Neuronal stem cell (in vitro differentiated cells): Measurements from ENCODE around the gene DENND1C.

Experiments used
- DNase-seq: peaks from one replicate; pipeline ENCODE4 v3.0.0-alpha.2; 2013; ENCODE audit warnings: low spot score
- H2AFZ ChIP-seq: one replicate; pipeline ENCODE4 v1.6.1; 2013; ENCODE audit warnings: mild to moderate bottlenecking, low read length, inconsistent platforms
- H2AK5ac ChIP-seq: 2 replicates; pipeline ENCODE4 v1.6.1; 2013; ENCODE audit warnings: low read depth, mild to moderate bottlenecking, inconsistent platforms, low read length, moderate library complexity, mixed read lengths
- H2BK120ac ChIP-seq: 2 replicates; pipeline ENCODE4 v1.6.1; 2013; ENCODE audit warnings: low read depth, mild to moderate bottlenecking, inconsistent platforms, low read length, moderate library complexity, mixed read lengths
- H2BK12ac ChIP-seq: one replicate; pipeline ENCODE4 v1.6.1; 2013; ENCODE audit warnings: low read length, inconsistent platforms
- H2BK15ac ChIP-seq: 2 replicates; pipeline ENCODE4 v1.6.1; 2013; ENCODE audit warnings: mild to moderate bottlenecking, low read length, inconsistent platforms, mixed read lengths
- H2BK5ac ChIP-seq: one replicate; pipeline ENCODE4 v1.6.1; 2013; ENCODE audit warnings: inconsistent platforms, mild to moderate bottlenecking, low read length, moderate library complexity
- H3K14ac ChIP-seq: one replicate; pipeline ENCODE4 v1.6.1; 2013; ENCODE audit warnings: low read length, inconsistent platforms
- H3K18ac ChIP-seq: 2 replicates; pipeline ENCODE4 v1.6.1; 2013; ENCODE audit warnings: low read length, inconsistent platforms
- H3K23ac ChIP-seq: 2 replicates; pipeline ENCODE4 v1.6.1; 2013; ENCODE audit warnings: low read depth, mild to moderate bottlenecking, mixed read lengths, low read length, inconsistent platforms; ENCODE audit not compliant: poor library complexity
- H3K27ac ChIP-seq: replicated peaks from 3 replicates; pipeline ENCODE4 v1.5.1; 2013; ENCODE audit warnings: low read length, inconsistent platforms
- H3K27me3 ChIP-seq, 3 experiments: 2 replicates each; pipeline ENCODE4 v1.6.1; 2013; ENCODE audit warnings: low read length in 3 of 3, mild to moderate bottlenecking in 2 of 3, inconsistent platforms in 1 of 3, low read depth in 1 of 3, mixed read lengths in 1 of 3, moderate library complexity in 1 of 3; ENCODE audit not compliant: control insufficient read depth in 3 of 3, insufficient read depth in 3 of 3
- H3K36me3 ChIP-seq, 2 donors: replicated peaks in 1 of 2; 2 replicates each; pipeline ENCODE4 v1.6.1; 2013; ENCODE audit warnings: low read length in 2 of 2; ENCODE audit not compliant: control insufficient read depth in 2 of 2, insufficient read depth in 2 of 2
- H3K4ac ChIP-seq: 2 replicates; pipeline ENCODE4 v1.6.1; 2013; ENCODE audit warnings: inconsistent platforms, mild to moderate bottlenecking, low read length, moderate library complexity
- H3K4me1 ChIP-seq, 2 donors: 1 replicate in 1 of 2; 2 replicates in 1 of 2; pipeline ENCODE4 v1.6.1; 2013; ENCODE audit warnings: low read length in 2 of 2, low read depth in 1 of 2; ENCODE audit not compliant: control insufficient read depth in 2 of 2, insufficient read depth in 1 of 2
- H3K4me2 ChIP-seq: one replicate; pipeline ENCODE4 v1.6.1; 2013; ENCODE audit warnings: mild to moderate bottlenecking, low read length, inconsistent platforms; ENCODE audit not compliant: insufficient read depth, poor library complexity, severe bottlenecking
- H3K4me3 ChIP-seq, 2 donors: 2 replicates each; pipeline ENCODE4 v1.5.1; 2013; ENCODE audit warnings: low read length in 2 of 2, mild to moderate bottlenecking in 2 of 2, inconsistent platforms in 1 of 2, moderate library complexity in 1 of 2
- H3K79me1 ChIP-seq: one replicate; pipeline ENCODE4 v1.6.1; 2013; ENCODE audit warnings: low read depth, mild to moderate bottlenecking, inconsistent platforms, low read length, moderate library complexity
- H3K9ac ChIP-seq: one replicate; pipeline ENCODE4 v1.6.1; 2013; ENCODE audit warnings: mild to moderate bottlenecking, low read depth, low read length, inconsistent platforms; ENCODE audit not compliant: poor library complexity
- H3K9me3 ChIP-seq, 2 donors: replicated peaks in 1 of 2; 2 replicates each; pipeline versions ENCODE3 to v1.6.1; 2013; ENCODE audit warnings: low read length in 2 of 2, mild to moderate bottlenecking in 2 of 2, inconsistent platforms in 1 of 2, low read depth in 1 of 2, mixed read lengths in 1 of 2, moderate library complexity in 1 of 2; ENCODE audit not compliant: control insufficient read depth in 2 of 2, insufficient read depth in 1 of 2
- H4K8ac ChIP-seq: one replicate; pipeline ENCODE4 v1.6.1; 2013; ENCODE audit warnings: low read depth, mild to moderate bottlenecking, inconsistent platforms, low read length, moderate library complexity
- H4K91ac ChIP-seq: one replicate; pipeline ENCODE4 v1.6.1; 2013; ENCODE audit warnings: low read length, low read depth, mild to moderate bottlenecking, inconsistent platforms; ENCODE audit not compliant: poor library complexity
- WGBS, 2 donors: extraction: QIAGEN DNeasy Blood & Tissue Kit; methylation state at CpG; one replicate each; pipeline ENCODE4 v1.1.7; 2013; ENCODE audit warnings: missing lambda C conversion rate in 2 of 2, mixed read lengths in 1 of 2; ENCODE audit not compliant: insufficient read length in 2 of 2, insufficient replicate concordance in 1 of 2; ENCODE audit errors: extremely low coverage in 2 of 2; 5-methylcytosine and 5-hydroxymethylcytosine counted together

The DENND1C gene

GRCh38 chr19:6479836-6480398 is 1.7 kb downstream of the DENND1C start:
- Histone ChIP-seq H2AK5ac (no peak overlapping the region), H3K79me1 (peaks cover 2% of the 10 kb centered on the region), H3K27me3 (peaks cover 3 to 45% (median 18%) of the 10 kb centered on the region in 3 experiments), H3K4me3 (peak overlapping the region in 1 of 2 donors; percentile 8), H2AFZ (no peak overlapping the region), H3K23ac (peak overlapping the region; percentile 12), H4K8ac (no peak overlapping the region), H3K14ac (no peak overlapping the region), H2BK12ac (peak overlapping the region; percentile 63), H3K18ac (peak overlapping the region; percentile 35), H3K4ac (no peak overlapping the region), H4K91ac (no peak overlapping the region), H3K4me2 (no peak overlapping the region), H3K9me3 (peaks cover 0 to 5% of the 10 kb centered on the region in 2 donors), H2BK5ac (no peak overlapping the region), H3K9ac (no peak overlapping the region), H3K27ac (no peak overlapping the region), H3K4me1 (peaks cover 6 to 14% of the 10 kb centered on the region in 2 donors), H3K36me3 (no peaks in the 10 kb centered on the region), H2BK120ac (no peak overlapping the region), H2BK15ac (no peak overlapping the region)
- WGBS, 2 donors, result no CpG with 5 or more reads among the region's 7 CpGs
- DNase-seq, result no peak

GRCh38 chr19:6478815-6479214 is 2.8 kb downstream of the DENND1C start:
- peaks cover 3 to 52% (median 18%) of the 10 kb centered on the region in 3 experiments for H3K27me3 ChIP-seq
- no peak overlapping the region for H2BK5ac ChIP-seq
- H3K9ac ChIP-seq, result no peak overlapping the region
- H2BK12ac ChIP-seq, result no peak overlapping the region
- peaks cover 2% of the 10 kb centered on the region for H3K79me1 ChIP-seq
- H2AK5ac ChIP-seq, result peak overlapping the region; percentile 81
- H3K4me1 ChIP-seq, result peaks cover 6 to 14% of the 10 kb centered on the region in 2 donors
- no peak overlapping the region for H3K18ac ChIP-seq
- WGBS, 2 donors, result no CpG with 5 or more reads among the region's 13 CpGs
- H3K36me3 ChIP-seq, result no peaks in the 10 kb centered on the region
- H3K14ac ChIP-seq, result peak overlapping the region; percentile 71
- H4K8ac ChIP-seq, result no peak overlapping the region
- no peak overlapping the region for H4K91ac ChIP-seq
- no peak for DNase-seq
- H2BK120ac ChIP-seq, result no peak overlapping the region
- no peak overlapping the region for H3K23ac ChIP-seq
- H3K4me3 ChIP-seq, result no peak overlapping the region
- H3K27ac ChIP-seq, result no peak overlapping the region
- H3K4me2 ChIP-seq, result no peak overlapping the region
- H2AFZ ChIP-seq, result no peak overlapping the region
- no peak overlapping the region for H3K4ac ChIP-seq
- H2BK15ac ChIP-seq, result no peak overlapping the region
- peaks cover 0 to 5% of the 10 kb centered on the region in 2 donors for H3K9me3 ChIP-seq

GRCh38 chr19:6476896-6477431 is 4.6 kb downstream of the DENND1C start:
- Histone ChIP-seq H3K23ac (peak overlapping the region; percentile 17), H3K4me2 (peak overlapping the region; percentile 78), H2BK12ac (no peak overlapping the region), H3K9me3 (peaks cover 0 to 5% of the 10 kb centered on the region in 2 donors), H3K9ac (peak overlapping the region; percentile 72), H3K4me1 (peaks cover 6 to 14% of the 10 kb centered on the region in 2 donors), H4K91ac (no peak overlapping the region), H3K36me3 (no peaks in the 10 kb centered on the region), H3K18ac (peak overlapping the region; percentile 90), H2BK5ac (no peak overlapping the region), H4K8ac (no peak overlapping the region), H2AFZ (peak overlapping the region; percentile 84), H3K27me3 (peaks cover 3 to 56% (median 18%) of the 10 kb centered on the region in 3 experiments), H3K14ac (no peak overlapping the region), H3K4ac (no peak overlapping the region), H2BK15ac (peak overlapping the region; percentile 64), H2BK120ac (no peak overlapping the region), H3K27ac (no peak overlapping the region), H3K79me1 (peaks cover 2% of the 10 kb centered on the region), H2AK5ac (peak overlapping the region; percentile 90), H3K4me3 (peak overlapping the region in 1 of 2 donors; percentile 73)
- no peak for DNase-seq
- no CpG with 5 or more reads among the region's 29 CpGs for WGBS, 2 donors

- no CpG with 5 or more reads among the region's 33 CpGs for WGBS, 2 donors
- H3K4me2 ChIP-seq, result peak overlapping the region; percentile 78
- H3K9ac ChIP-seq, result peak overlapping the region; percentile 72
- no peaks in the 10 kb centered on the region for H3K36me3 ChIP-seq
- H3K4me1 ChIP-seq, result peaks cover 4 to 13% of the 10 kb centered on the region in 2 donors
- peak overlapping the region; percentile 17 for H3K23ac ChIP-seq
- peaks cover 3 to 56% (median 18%) of the 10 kb centered on the region in 3 experiments for H3K27me3 ChIP-seq
- no peak overlapping the region for H3K14ac ChIP-seq
- H2AFZ ChIP-seq, result peak overlapping the region; percentile 84
- H2BK120ac ChIP-seq, result no peak overlapping the region
- DNase-seq, result peak; percentile 98
- H3K9me3 ChIP-seq, result peaks cover 0 to 5% of the 10 kb centered on the region in 2 donors
- no peak overlapping the region for H2BK12ac ChIP-seq
- peaks cover 2% of the 10 kb centered on the region for H3K79me1 ChIP-seq
- H3K18ac ChIP-seq, result peak overlapping the region; percentile 90
- no peak overlapping the region for H2BK5ac ChIP-seq
- H3K4me3 ChIP-seq, result peak overlapping the region in 1 of 2 donors; percentile 73
- no peak overlapping the region for H2BK15ac ChIP-seq
- H3K27ac ChIP-seq, result no peak overlapping the region
- no peak overlapping the region for H2AK5ac ChIP-seq
- H4K91ac ChIP-seq, result no peak overlapping the region
- no peak overlapping the region for H3K4ac ChIP-seq
- no peak overlapping the region for H4K8ac ChIP-seq
Observed at GRCh38 chr19:6476155-6476895, 5.3 kb downstream of the DENND1C start.
